Neural cell (in vitro differentiated cells): ENCODE results near the gene CNOT10.

Experiments used
- CTCF ChIP-seq: fragments of 450-650 bp; IDR thresholded peaks from 2 replicates; pipeline ENCODE4 v1.5.1; 2014; ENCODE audit warnings: antibody characterized with exemption, mild to moderate bottlenecking, moderate library complexity; ENCODE audit not compliant: poor library complexity, severe bottlenecking
- EZH2 ChIP-seq: fragments of 200-600, 300-800 bp; shearing (Covaris generic), sonication (generic); IDR thresholded peaks from 2 replicates; pipeline ENCODE4 v1.6.1; 2014; ENCODE audit warnings: antibody characterized with exemption, low read length, borderline replicate concordance, mild to moderate bottlenecking; ENCODE audit not compliant: insufficient read depth, poor library complexity, severe bottlenecking
- MXI1 ChIP-seq: fragments of 450-650 bp; conservative IDR thresholded peaks from 2 replicates; pipeline ENCODE4 v1.6.1; 2014; ENCODE audit warnings: antibody characterized with exemption, mild to moderate bottlenecking; ENCODE audit not compliant: poor library complexity, severe bottlenecking
- POLR2AphosphoS5 ChIP-seq: IDR thresholded peaks from 2 replicates; pipeline ENCODE4 v1.6.1; 2012
- RAD21 ChIP-seq: fragments of 450-650 bp; conservative IDR thresholded peaks from 2 replicates; pipeline ENCODE4 v1.6.1; 2014; ENCODE audit warnings: antibody characterized with exemption, mild to moderate bottlenecking, moderate library complexity
- REST ChIP-seq: IDR thresholded peaks from 2 replicates; pipeline ENCODE4 v1.6.1; 2012; ENCODE audit warnings: borderline replicate concordance
- SMC3 ChIP-seq: fragments of 450-650 bp; conservative IDR thresholded peaks from 2 replicates; pipeline ENCODE4 v1.6.1; 2014; ENCODE audit warnings: antibody characterized with exemption, mild to moderate bottlenecking, moderate library complexity; ENCODE audit not compliant: poor library complexity
- TAF1 ChIP-seq: IDR thresholded peaks from 2 replicates; pipeline ENCODE4 v1.6.1; 2012; ENCODE audit warnings: low read depth

- TF ChIP-seq CTCF (peak; percentile 88), EZH2 (no peak), POLR2AphosphoS5 (no peak), TAF1 (no peak), RAD21 (peak; percentile 60), REST (peak; percentile 27), MXI1 (peak; percentile 65), SMC3 (peak; percentile 66)
Measured at GRCh38 chr3:32781211-32781968, 96.4 kb downstream of the CNOT10 start.
